Measurements from ENCODE around the gene KYNU. TPM values are rescaled to one million over a fixed set of nuclear protein-coding genes. Genes with fewer than 3 reads are reported as not detected.
"Not testable (repeated sequence)": the region's sequence is repeated elsewhere in the genome, so short reads cannot be mapped to it uniquely, and the experiment has no call there.

KYNU gene
- total RNA-seq, 1 donor from 2014 or later, result 12.0 TPM

GRCh38 chr2:143085125-143085784, 207.8 kb downstream of the KYNU start:
- no peak for DNase-seq (ENCODE audit: low spot score)

- no peak for DNase-seq (ENCODE audit: low spot score)
Measured at GRCh38 chr2:143087033-143087432, 209.6 kb downstream of the KYNU start.

- no peak for DNase-seq (ENCODE audit: low spot score)
Measured at GRCh38 chr2:143088388-143088787, 210.9 kb downstream of the KYNU start.

- DNase-seq (ENCODE audit: low spot score), result not testable (repeated sequence)
Measured at GRCh38 chr2:143089520-143089919, 212.1 kb downstream of the KYNU start.
